ENCODE measurements around the gene PANX3. TPM values are rescaled to one million over a fixed set of nuclear protein-coding genes. Genes with fewer than 3 reads are reported as not detected.

Gene PANX3
- total RNA-seq, 4 donors from 2014 or later = 0.47 TPM; not detected in 3

- 91 to 100% methylated on average over 1 of the region's 2 CpGs for WGBS, 2 donors (ENCODE audit: low coverage in 1 of 2)
- Histone ChIP-seq H3K9me3 (no peaks in the 10 kb centered on the region), H3K27me3 (peaks cover 22% of the 10 kb centered on the region), H3K4me3 (no peak overlapping the region), H3K4me1 (no peaks in the 10 kb centered on the region), H3K36me3 (no peaks in the 10 kb centered on the region), H3K27ac (no peak overlapping the region)
- no peak for ATAC-seq
- TF ChIP-seq CTCF (IDR thresholded peaks at IDR 0.05) (no peak), POLR2AphosphoS5 (IDR thresholded peaks at IDR 0.05) (no peak), POLR2A (IDR thresholded peaks at IDR 0.05) (no peak), EP300 (IDR thresholded peaks at IDR 0.05) (no peak)
Observed at GRCh38 chr11:124610295-124610694, 933 bp upstream of the PANX3 start.

- Histone ChIP-seq H3K36me3 (no peaks in the 10 kb centered on the region), H3K4me1 (no peaks in the 10 kb centered on the region), H3K27me3 (peaks cover 39% of the 10 kb centered on the region), H3K27ac (no peak overlapping the region), H3K4me3 (no peak overlapping the region), H3K9me3 (no peaks in the 10 kb centered on the region)
- no peak for ATAC-seq
- TF ChIP-seq CTCF (IDR thresholded peaks at IDR 0.05) (no peak), POLR2A (IDR thresholded peaks at IDR 0.05) (no peak), EP300 (IDR thresholded peaks at IDR 0.05) (no peak), POLR2AphosphoS5 (IDR thresholded peaks at IDR 0.05) (no peak)
- WGBS, 2 donors (ENCODE audit: low coverage in 1 of 2) = 62 to 85% methylated on average over 3 of the region's 3 CpGs
Observed at GRCh38 chr11:124612045-124612444, 817 bp downstream of the PANX3 start.

- no peaks in the 10 kb centered on the region for H3K36me3 ChIP-seq
- H3K9me3 ChIP-seq = no peaks in the 10 kb centered on the region
- no peak overlapping the region for H3K27ac ChIP-seq
- 21 to 70% methylated on average over 2 of the region's 10 CpGs for WGBS, 2 donors (ENCODE audit: low coverage in 1 of 2)
- no peak for ATAC-seq
- no peak for TF ChIP-seq POLR2A (IDR thresholded peaks at IDR 0.05)
- TF ChIP-seq CTCF (IDR thresholded peaks at IDR 0.05) = no peak
- TF ChIP-seq EP300 (IDR thresholded peaks at IDR 0.05) = no peak
- TF ChIP-seq POLR2AphosphoS5 (IDR thresholded peaks at IDR 0.05) = no peak
- H3K4me1 ChIP-seq = no peaks in the 10 kb centered on the region
- H3K27me3 ChIP-seq = peaks cover 42% of the 10 kb centered on the region
- H3K4me3 ChIP-seq = no peak overlapping the region
Observed at GRCh38 chr11:124612567-124613246, 1.5 kb downstream of the PANX3 start.

GRCh38 chr11:124618863-124619262, 7.6 kb downstream of the PANX3 start:
- H3K36me3 ChIP-seq = no peaks in the 10 kb centered on the region
- TF ChIP-seq EP300 (IDR thresholded peaks at IDR 0.05) (no peak), POLR2A (IDR thresholded peaks at IDR 0.05) (no peak), CTCF (IDR thresholded peaks at IDR 0.05) (no peak), POLR2AphosphoS5 (IDR thresholded peaks at IDR 0.05) (no peak)
- WGBS, 2 donors (ENCODE audit: low coverage in 1 of 2) = 80 to 89% methylated on average over 3 to 5 of the region's 5 CpGs

More at GRCh38 chr11:124618863-124619262, 7.6 kb downstream of the PANX3 start:
- H3K4me1 ChIP-seq = peaks cover 5 to 13% (median 7%) of the 10 kb centered on the region in 3 donors
- no peak overlapping the region for H3K4me3 ChIP-seq
- no peak for ATAC-seq
- no peaks in the 10 kb centered on the region for H3K9me3 ChIP-seq
- no peak overlapping the region for H3K27ac ChIP-seq
- peaks cover 32% of the 10 kb centered on the region for H3K27me3 ChIP-seq

Measured in gastroesophageal sphincter (tissue), 4 donors.